ENCODE results near the gene ATG2B. TPM values are rescaled to one million over a fixed set of nuclear protein-coding genes. Genes with fewer than 3 reads are reported as not detected.

ATG2B gene
- total RNA-seq, 1 donor from 2014 or later: 22.2 TPM

DNA sequence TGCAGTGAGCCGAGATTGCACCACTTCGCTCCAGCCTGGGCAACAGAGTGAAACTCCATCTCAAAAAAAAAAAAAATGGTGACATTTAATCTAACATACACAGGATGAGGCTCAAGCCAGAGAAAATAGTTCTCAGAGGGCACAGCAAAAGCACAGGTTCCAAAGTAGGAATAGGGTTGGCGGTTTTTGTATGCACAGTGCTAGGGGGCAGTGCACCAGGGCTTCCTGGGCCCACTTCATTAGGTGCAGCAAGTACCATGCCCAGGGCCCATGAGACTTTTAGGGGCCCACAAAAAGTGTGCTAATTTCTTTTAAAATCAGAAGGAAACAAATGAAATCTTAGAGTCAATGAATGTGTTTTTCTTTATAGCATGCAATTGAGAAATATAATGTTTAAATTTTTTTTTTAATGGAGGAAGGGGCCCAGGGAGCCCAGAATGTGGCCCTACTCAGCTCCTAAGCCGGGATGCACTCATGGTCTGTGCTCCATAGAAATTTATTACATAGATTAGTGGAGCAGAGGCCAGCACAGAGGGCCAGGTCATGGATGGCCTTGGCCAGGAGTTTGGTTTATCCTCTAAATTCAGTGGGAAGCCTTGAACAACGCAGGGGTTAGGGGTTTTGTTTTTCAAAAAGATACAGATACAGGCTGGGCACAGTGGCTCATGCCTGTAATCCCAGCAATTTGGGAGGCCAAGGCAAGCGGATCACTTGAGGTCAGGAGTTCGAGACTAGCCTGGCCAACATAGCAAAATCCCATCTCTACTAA, 31.1 kb upstream of the ATG2B start:
- Mint-ChIP-seq H3K27ac (no peak overlapping the region), H3K9me3 (no peaks in the 10 kb centered on the region)

DNA sequence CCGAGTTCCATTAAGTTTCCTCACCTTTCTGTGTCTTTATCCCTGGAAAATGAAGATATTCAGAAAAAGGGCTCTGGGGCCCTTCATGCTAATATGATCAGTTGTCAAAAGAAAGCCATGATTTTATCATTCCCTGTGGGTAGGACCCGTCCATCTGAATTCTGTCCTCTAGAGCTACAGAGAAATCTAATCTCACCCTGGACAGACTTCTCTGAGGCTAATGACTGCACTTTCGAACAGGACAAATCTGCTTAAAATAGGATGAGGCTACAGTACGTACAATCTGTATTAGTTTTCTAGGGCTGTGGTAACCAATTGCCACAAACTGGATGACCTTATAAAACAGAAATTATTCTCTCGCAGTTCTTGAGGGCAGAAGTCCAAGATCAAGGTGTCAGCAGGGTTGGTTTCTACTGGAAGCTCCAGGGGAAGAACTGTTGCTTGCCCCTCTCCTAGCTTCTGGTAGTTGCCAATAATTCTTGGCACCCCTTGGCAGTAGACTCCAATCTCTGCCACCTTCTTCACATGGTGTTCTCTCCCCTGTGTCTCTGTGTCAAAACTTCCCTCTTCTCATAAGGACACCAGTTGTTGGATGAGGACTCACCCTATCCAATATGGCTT, 30.0 kb upstream of the ATG2B start:
- Mint-ChIP-seq H3K9me3 (no peaks in the 10 kb centered on the region), H3K27me3 (ENCODE audit: insufficient read depth) (peaks cover 3% of the 10 kb centered on the region), H3K36me3 (ENCODE audit: low read depth) (peaks cover 2% of the 10 kb centered on the region), H3K4me3 (peak overlapping the region; percentile 81), H3K27ac (no peak overlapping the region), H3K4me1 (ENCODE audit: low read depth) (peaks cover 6% of the 10 kb centered on the region)
- intact Hi-C loops (cut with micrococcal nuclease): loop anchor here (2.0 kb wide), 1 partner anchor 32 kb away; no protein-coding TSS in a partner anchor
- no peak for DNase-seq (ENCODE audit: low spot score)

More for the DNA sequence above, 31.1 kb upstream of the ATG2B start:
- no peak overlapping the region for H3K4me3 Mint-ChIP-seq
- peaks cover 6% of the 10 kb centered on the region for H3K4me1 Mint-ChIP-seq (ENCODE audit: low read depth)
- H3K36me3 Mint-ChIP-seq (ENCODE audit: low read depth): no peaks in the 10 kb centered on the region
- intact Hi-C loops (cut with micrococcal nuclease): no loop called here
- DNase-seq (ENCODE audit: low spot score): no peak
- peaks cover 4% of the 10 kb centered on the region for H3K27me3 Mint-ChIP-seq (ENCODE audit: insufficient read depth)

DNA sequence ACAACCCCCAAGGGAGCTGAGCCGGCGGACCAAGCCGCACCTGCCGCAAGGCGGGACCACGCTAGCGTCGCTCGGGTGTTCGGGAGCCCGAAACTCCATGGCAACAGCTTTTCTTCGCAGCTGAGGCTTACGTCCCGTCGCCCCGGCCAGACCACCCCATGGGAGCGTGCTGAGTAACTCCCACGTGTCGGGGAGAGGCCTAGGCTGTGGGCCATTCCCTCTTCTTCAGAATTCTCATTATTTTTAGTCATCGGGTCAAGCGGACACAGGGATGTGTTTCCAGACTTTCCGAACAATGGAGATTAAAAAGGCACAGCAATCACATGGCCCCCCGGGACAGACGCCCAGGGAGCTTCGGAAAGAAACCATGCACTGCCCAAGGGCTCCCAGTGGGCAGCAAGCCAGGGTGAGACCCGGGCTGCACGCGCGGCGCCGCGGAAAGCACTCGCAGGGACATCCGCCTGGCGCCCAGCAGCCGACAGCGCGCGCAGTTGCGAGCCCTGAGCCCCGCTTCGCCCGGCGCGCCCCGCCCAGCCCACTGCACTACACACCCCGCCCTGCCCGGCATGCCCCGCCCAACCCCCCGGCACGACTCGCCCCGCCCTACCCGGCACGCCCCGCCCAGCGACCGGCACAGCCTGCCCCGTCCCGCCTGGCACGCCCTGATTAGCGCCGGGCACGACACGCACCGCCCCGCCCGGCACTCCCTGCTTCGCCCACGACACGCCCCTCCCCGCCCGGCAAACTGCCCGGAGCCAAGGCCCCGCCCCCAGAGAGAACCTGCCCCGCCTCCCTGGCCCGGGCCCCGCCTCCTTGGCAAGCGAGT, 28.4 kb upstream of the ATG2B start:
- peak; percentile 100 for DNase-seq (ENCODE audit: low spot score)
- Mint-ChIP-seq H3K27me3 (ENCODE audit: insufficient read depth) (peaks cover 2% of the 10 kb centered on the region), H3K4me3 (peak overlapping the region; percentile 91), H3K9me3 (no peaks in the 10 kb centered on the region), H3K36me3 (ENCODE audit: low read depth) (peaks cover 2% of the 10 kb centered on the region), H3K4me1 (ENCODE audit: low read depth) (peaks cover 6% of the 10 kb centered on the region), H3K27ac (peak overlapping the region; percentile 84)
- intact Hi-C loops (cut with micrococcal nuclease): loop anchor here (1.0 to 2.0 kb wide), 5 partner anchors 28 to 857 kb away; partner anchors contain the start of genes ATG2B, GSKIP, PAPOLA and VRK1

DNA sequence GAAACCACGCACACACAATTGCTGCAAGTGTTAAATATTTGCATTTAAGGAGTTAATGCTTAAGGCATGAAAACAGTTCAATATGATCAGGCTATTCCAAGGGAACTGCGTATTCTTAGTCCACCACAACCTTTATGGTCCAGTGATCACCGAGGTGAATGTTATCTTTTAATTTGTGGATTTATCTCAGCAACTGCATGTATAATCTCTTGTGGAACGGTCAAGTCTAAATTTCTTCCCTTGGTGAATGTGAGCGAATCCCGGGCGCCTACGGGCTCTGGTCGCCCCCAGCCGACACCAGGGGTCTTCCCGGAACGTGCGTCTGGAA, 27.8 kb upstream of the ATG2B start:
- peak overlapping the region; percentile 84 for H3K27ac Mint-ChIP-seq
- H3K9me3 Mint-ChIP-seq: no peaks in the 10 kb centered on the region
- peaks cover 6% of the 10 kb centered on the region for H3K4me1 Mint-ChIP-seq (ENCODE audit: low read depth)
- peaks cover 2% of the 10 kb centered on the region for H3K36me3 Mint-ChIP-seq (ENCODE audit: low read depth)
- H3K27me3 Mint-ChIP-seq (ENCODE audit: insufficient read depth): peaks cover 2% of the 10 kb centered on the region
- DNase-seq (ENCODE audit: low spot score): no peak
- peak overlapping the region; percentile 91 for H3K4me3 Mint-ChIP-seq
- intact Hi-C loops (cut with micrococcal nuclease): loop anchor here (1.0 kb wide), 3 partner anchors 28 to 857 kb away; partner anchors contain the start of genes ATG2B, GSKIP and PAPOLA

DNA sequence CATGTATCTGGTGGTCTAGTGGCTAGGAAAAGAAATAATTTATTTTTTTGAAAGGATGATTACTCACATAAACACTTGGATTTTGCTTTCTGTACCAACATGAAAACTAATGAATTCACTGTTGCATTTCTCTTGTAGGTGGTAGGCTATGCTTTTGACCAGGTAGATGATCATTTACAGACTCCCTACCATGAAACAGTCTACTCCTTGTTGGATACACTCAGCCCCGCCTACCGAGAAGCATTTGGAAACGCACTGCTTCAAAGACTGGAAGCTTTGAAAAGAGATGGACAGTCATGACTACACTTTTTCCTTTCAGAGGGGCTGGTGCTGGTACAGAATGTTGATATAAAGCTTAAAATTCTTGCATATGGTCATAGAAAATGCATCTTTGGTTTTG, 22.2 kb upstream of the ATG2B start:
- Mint-ChIP-seq H3K27me3 (ENCODE audit: insufficient read depth) (no peaks in the 10 kb centered on the region), H3K4me1 (ENCODE audit: low read depth) (peaks cover 5% of the 10 kb centered on the region), H3K36me3 (ENCODE audit: low read depth) (peaks cover 14% of the 10 kb centered on the region), H3K27ac (no peak overlapping the region), H3K9me3 (no peaks in the 10 kb centered on the region), H3K4me3 (no peak overlapping the region)
- DNase-seq (ENCODE audit: low spot score): no peak
- intact Hi-C loops (cut with micrococcal nuclease): no loop called here

DNA sequence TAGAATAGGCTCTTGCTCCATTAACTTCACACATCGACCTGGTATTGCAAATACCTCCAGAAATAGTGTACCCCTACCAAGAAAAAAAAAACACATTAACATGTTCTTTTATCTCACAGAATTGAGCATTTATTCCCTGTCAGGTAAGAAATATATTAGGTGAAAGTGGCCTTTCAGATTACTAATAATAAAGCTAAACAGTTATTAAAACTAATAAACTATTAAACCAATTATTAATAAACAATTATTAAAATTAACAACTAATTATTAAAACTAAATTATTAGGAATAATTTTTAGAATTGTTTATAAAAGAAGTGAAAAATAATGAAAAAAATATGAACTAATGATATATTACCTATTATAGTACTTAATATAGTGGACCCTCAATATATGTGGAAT, 21.6 kb upstream of the ATG2B start:
- no peaks in the 10 kb centered on the region for H3K27me3 Mint-ChIP-seq (ENCODE audit: insufficient read depth)

DNA sequence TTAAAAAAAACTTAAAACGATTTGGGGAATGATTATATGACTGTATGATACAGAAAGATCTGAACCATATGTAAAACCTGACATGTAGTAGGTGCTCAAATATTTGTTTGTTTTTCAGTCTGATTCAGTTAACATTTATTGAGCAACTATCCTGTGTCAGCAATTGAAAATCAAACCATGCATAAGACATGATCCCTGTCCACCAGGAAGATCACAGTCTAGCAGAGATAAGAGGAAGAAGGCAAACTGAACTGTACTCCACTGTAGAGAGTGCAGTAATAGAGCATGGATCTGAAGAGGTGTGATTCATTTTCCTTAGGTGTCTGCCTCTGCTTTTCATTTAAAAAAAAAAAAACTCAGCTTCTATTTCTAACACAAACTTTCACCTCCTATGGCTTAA, 20.9 kb upstream of the ATG2B start:
- H3K9me3 Mint-ChIP-seq: no peaks in the 10 kb centered on the region
- H3K4me3 Mint-ChIP-seq: no peak overlapping the region
- no peak overlapping the region for H3K27ac Mint-ChIP-seq
- peaks cover 14% of the 10 kb centered on the region for H3K36me3 Mint-ChIP-seq (ENCODE audit: low read depth)
- H3K27me3 Mint-ChIP-seq (ENCODE audit: insufficient read depth): no peaks in the 10 kb centered on the region
- peaks cover 6% of the 10 kb centered on the region for H3K4me1 Mint-ChIP-seq (ENCODE audit: low read depth)
- DNase-seq (ENCODE audit: low spot score): no peak
- intact Hi-C loops (cut with micrococcal nuclease): no loop called here

More for the DNA sequence above, 21.6 kb upstream of the ATG2B start:
- Mint-ChIP-seq H3K4me3 (no peak overlapping the region), H3K27ac (no peak overlapping the region), H3K9me3 (no peaks in the 10 kb centered on the region), H3K4me1 (ENCODE audit: low read depth) (peaks cover 6% of the 10 kb centered on the region), H3K36me3 (ENCODE audit: low read depth) (peaks cover 14% of the 10 kb centered on the region)
- DNase-seq (ENCODE audit: low spot score): no peak
- intact Hi-C loops (cut with micrococcal nuclease): no loop called here

DNA sequence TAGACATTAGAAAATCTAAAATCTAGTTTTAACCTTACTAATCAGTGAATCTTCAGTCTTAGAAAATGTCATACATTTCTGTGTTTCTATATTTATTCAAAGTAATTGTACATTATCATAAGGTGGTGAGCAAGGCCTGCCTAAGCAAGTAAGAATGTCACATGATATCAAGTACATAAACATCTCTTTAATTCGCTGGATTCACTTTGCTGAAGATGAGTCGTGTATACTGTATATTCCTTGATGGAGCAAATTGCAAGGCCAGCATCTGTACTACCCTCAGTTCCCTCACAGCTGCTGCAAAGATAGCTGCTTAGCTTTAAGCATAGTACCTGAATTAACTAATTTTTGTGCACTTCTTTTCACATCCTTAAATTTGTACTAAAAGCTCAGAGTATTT, 20.3 kb upstream of the ATG2B start:
- Mint-ChIP-seq H3K27ac (no peak overlapping the region), H3K36me3 (ENCODE audit: low read depth) (peaks cover 11% of the 10 kb centered on the region), H3K4me1 (ENCODE audit: low read depth) (peaks cover 6% of the 10 kb centered on the region), H3K4me3 (no peak overlapping the region), H3K27me3 (ENCODE audit: insufficient read depth) (no peaks in the 10 kb centered on the region), H3K9me3 (no peaks in the 10 kb centered on the region)
- intact Hi-C loops (cut with micrococcal nuclease): no loop called here
- DNase-seq (ENCODE audit: low spot score): no peak

DNA sequence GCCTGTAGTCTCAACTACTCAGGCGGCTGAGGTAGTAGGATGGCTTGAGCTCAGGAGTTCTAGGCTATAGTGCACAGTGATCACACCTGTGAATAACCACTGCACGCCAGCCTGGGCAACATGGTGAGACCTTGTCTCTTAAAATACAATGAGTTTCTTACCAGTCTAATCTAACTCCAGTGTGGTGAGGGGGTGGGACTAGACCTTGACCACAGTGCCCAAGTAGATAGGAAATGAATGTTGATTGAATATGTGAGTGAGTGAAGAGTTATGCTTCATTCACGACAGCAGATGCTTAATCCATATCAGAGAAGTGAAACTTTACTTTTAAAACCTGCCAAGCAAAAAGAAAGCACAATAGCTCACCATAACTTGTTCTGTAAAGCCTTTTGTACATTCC, 17.6 kb upstream of the ATG2B start:
- Mint-ChIP-seq H3K9me3 (no peaks in the 10 kb centered on the region), H3K36me3 (ENCODE audit: low read depth) (peaks cover 13% of the 10 kb centered on the region), H3K27ac (no peak overlapping the region), H3K4me3 (no peak overlapping the region), H3K4me1 (ENCODE audit: low read depth) (peaks cover 6% of the 10 kb centered on the region), H3K27me3 (ENCODE audit: insufficient read depth) (no peaks in the 10 kb centered on the region)
- intact Hi-C loops (cut with micrococcal nuclease): no loop called here
- DNase-seq (ENCODE audit: low spot score): no peak

DNA sequence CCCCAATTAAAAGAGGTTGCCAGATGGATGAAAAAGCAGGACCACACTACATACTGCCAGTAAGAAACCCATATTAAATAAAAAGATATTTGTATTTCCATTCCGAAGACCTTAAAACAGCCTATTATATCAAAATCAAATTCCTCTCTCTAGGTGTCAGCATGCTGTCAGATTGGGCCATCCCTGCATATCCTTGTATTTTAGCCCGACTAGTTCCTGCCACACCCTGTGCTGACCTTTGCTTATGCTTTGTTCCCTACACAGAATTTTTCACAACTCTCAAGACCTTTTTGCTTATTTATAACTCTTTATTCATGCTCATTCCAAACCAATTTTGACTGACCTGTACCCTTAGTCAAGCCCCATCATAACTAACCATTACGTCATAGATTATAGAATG, 13.0 kb upstream of the ATG2B start:
- intact Hi-C loops (cut with micrococcal nuclease): no loop called here
- peaks cover 6% of the 10 kb centered on the region for H3K4me1 Mint-ChIP-seq (ENCODE audit: low read depth)
- H3K27me3 Mint-ChIP-seq (ENCODE audit: insufficient read depth): no peaks in the 10 kb centered on the region
- H3K4me3 Mint-ChIP-seq: no peak overlapping the region
- no peak for DNase-seq (ENCODE audit: low spot score)
- H3K9me3 Mint-ChIP-seq: no peaks in the 10 kb centered on the region
- peaks cover 2% of the 10 kb centered on the region for H3K36me3 Mint-ChIP-seq (ENCODE audit: low read depth)
- H3K27ac Mint-ChIP-seq: no peak overlapping the region

DNA sequence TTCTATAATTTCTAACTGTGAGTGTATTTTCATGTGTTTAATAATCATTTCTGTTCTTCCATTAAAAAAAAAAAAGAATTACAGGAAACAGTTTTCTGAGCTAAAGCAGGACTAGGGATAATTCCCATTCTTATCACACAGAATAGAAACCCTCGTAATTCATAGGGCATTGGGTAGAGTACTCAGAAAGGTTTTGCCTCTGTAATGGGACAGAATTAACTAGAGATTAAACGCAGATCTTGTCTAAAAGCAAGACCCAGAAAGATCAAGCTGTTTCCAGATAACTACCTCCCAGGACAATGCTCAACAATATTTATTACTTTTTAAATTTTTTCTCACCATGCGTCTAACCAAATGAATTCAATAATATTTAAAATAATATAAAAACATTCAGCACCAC, 10.4 kb upstream of the ATG2B start:
- Mint-ChIP-seq H3K4me3 (no peak overlapping the region), H3K4me1 (ENCODE audit: low read depth) (no peaks in the 10 kb centered on the region), H3K27ac (no peak overlapping the region), H3K36me3 (ENCODE audit: low read depth) (peaks cover 7% of the 10 kb centered on the region), H3K27me3 (ENCODE audit: insufficient read depth) (no peaks in the 10 kb centered on the region), H3K9me3 (no peaks in the 10 kb centered on the region)
- no peak for DNase-seq (ENCODE audit: low spot score)
- intact Hi-C loops (cut with micrococcal nuclease): no loop called here

DNA sequence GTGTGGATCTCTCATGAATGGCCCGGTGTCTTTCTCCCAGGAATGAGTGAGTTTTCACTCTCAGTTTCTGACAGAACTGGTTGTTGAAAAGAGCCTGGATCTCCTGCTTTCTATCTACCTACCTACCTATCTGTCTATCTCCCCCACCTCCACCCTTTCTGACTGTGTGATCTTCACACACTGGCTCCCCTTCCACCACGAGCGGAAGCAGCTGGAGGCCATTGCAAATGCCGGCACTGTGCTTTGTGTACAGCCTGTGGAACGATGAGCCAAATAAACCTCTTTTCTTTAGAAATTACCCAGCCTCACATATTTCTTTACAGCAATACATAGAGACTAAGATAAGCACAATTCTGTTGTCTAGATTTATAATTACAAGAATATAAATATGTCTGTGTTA, 7.4 kb upstream of the ATG2B start:
- intact Hi-C loops (cut with micrococcal nuclease): no loop called here
- no peaks in the 10 kb centered on the region for H3K27me3 Mint-ChIP-seq (ENCODE audit: insufficient read depth)
- H3K4me1 Mint-ChIP-seq (ENCODE audit: low read depth): peaks cover 9% of the 10 kb centered on the region
- peaks cover 5% of the 10 kb centered on the region for H3K36me3 Mint-ChIP-seq (ENCODE audit: low read depth)
- no peak overlapping the region for H3K4me3 Mint-ChIP-seq
- no peak for DNase-seq (ENCODE audit: low spot score)
- no peaks in the 10 kb centered on the region for H3K9me3 Mint-ChIP-seq
- no peak overlapping the region for H3K27ac Mint-ChIP-seq

DNA sequence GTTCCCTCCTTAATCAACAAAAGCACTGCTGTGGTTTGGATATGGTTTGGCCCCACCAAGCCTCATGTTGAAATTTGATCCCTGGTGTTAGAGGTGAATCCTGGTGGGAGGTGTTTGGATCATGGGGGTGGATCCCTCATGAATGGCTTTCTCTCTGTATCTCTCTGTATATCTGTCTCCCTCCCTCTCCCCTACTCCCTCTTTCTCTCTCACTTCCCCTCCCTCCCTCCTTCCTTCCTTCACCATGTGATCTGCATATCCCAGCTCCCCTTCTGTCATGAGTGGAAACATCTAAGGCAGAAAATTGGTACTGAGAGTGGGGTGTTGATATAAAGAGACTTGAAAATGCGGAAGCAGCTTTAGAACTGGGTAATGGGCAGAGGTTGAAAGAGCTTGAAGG, 5.4 kb upstream of the ATG2B start:
- peaks cover 12% of the 10 kb centered on the region for H3K36me3 Mint-ChIP-seq (ENCODE audit: low read depth)
- H3K4me1 Mint-ChIP-seq (ENCODE audit: low read depth): peaks cover 24% of the 10 kb centered on the region
- H3K4me3 Mint-ChIP-seq: no peak overlapping the region
- DNase-seq (ENCODE audit: low spot score): no peak
- intact Hi-C loops (cut with micrococcal nuclease): loop anchor here (10.0 kb wide), 1 partner anchor 1214 kb away; the partner anchor contains the start of gene DICER1
- H3K27ac Mint-ChIP-seq: no peak overlapping the region
- no peaks in the 10 kb centered on the region for H3K9me3 Mint-ChIP-seq
- H3K27me3 Mint-ChIP-seq (ENCODE audit: insufficient read depth): no peaks in the 10 kb centered on the region

All from activated T-helper 1 cell treated with anti-CD3 and anti-CD28 coated beads, Interleukin-12 subunit alpha, Interleukin-12 subunit beta, Interleukin-2, Interleukin-4 antibody, amounts not matched to agents 30 ng/mL and 10 ng/mL and 1 ng/mL, durations not matched to agents 14 hours and 24 hours and 36 hours (primary cell).